ENCODE data around the gene C1orf210. TPM values are rescaled to one million over a fixed set of nuclear protein-coding genes. Genes with fewer than 3 reads are reported as not detected.

C1orf210 gene
- total RNA-seq, 1 donor from 2014 or later = 3.7 TPM

DNA sequence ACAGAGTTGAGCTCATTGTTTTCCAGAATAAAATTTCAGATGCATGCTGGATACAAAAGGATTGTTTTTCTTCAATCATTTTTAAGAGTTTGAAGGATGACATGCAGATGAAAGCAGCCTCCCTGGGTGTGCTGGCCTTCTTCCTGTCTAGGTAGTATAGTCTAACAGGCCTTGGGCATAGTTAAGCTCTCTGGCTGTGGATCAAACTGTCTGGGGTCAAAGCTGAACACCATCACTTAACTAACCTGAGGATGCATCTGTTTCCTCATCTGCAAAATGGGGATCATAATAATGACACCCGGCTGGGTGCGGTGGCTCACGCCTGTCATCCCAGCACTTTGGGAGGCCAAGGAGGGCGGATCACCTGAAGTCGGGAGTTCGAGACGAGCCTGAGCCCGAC lies 9.4 kb upstream of the C1orf210 start:
- TF ChIP-seq, protein P1, sequence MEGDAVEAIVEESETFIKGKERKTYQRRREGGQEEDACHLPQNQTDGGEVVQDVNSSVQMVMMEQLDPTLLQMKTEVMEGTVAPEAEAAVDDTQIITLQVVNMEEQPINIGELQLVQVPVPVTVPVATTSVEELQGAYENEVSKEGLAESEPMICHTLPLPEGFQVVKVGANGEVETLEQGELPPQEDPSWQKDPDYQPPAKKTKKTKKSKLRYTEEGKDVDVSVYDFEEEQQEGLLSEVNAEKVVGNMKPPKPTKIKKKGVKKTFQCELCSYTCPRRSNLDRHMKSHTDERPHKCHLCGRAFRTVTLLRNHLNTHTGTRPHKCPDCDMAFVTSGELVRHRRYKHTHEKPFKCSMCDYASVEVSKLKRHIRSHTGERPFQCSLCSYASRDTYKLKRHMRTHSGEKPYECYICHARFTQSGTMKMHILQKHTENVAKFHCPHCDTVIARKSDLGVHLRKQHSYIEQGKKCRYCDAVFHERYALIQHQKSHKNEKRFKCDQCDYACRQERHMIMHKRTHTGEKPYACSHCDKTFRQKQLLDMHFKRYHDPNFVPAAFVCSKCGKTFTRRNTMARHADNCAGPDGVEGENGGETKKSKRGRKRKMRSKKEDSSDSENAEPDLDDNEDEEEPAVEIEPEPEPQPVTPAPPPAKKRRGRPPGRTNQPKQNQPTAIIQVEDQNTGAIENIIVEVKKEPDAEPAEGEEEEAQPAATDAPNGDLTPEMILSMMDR (IDR thresholded peaks at IDR 0.05; ENCODE audit: unreplicated experiment) = no peak
- DNase-seq (ENCODE audit: low spot score in 2 of 2, unreplicated experiment in 2 of 2) = no peak
- Mint-ChIP-seq H3K27me3 (ENCODE audit: low read depth) (no peaks in the 10 kb centered on the region), H3K27ac (no peak overlapping the region), H3K36me3 (no peaks in the 10 kb centered on the region), H3K4me1 (peaks cover 13% of the 10 kb centered on the region), H3K4me3 (no peak overlapping the region), H3K9me3 (no peaks in the 10 kb centered on the region)

DNA sequence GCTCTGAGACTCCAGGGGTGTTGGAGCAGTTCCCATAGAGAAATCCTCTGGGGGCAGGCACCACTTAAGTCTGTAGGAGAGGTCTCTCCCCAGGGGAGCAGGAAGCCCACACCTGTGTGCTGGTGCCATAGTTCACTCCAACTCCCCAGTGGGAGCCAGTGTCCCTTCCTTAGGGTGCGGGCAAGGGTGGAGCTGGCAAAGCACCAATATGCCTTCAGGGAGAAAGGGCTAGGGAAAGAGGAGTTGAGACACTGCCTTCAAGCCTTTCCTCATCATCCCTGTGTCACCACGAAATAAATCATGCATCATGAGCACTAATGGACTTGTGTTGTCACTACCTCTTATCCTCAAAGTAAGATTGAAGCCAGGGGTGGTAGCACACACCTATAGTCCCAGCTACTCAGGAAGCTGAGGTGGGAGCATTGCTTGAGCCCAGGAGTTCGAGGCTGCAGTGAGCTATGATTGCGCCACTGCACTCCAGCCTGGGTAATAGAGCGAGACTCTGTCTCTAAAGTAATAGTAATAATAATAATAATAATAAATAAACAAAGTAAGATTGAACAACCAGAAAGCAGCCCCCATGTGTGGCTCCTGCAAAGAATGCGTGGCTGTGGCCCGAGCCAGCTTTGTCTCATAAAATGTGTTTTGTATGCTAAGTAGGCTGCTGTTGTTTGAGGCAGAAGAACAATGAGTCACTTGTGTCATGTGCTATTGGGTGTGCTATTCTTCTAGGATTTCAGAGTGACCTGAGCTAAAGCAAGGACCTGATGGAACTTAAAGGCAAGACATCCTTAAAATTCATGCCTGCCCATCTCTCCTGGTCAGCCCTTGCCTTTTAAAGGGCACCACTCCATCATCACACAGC lies 8.7 kb upstream of the C1orf210 start:
- H3K27ac Mint-ChIP-seq = no peak overlapping the region
- H3K9me3 Mint-ChIP-seq = no peaks in the 10 kb centered on the region
- peaks cover 13% of the 10 kb centered on the region for H3K4me1 Mint-ChIP-seq
- no peak for DNase-seq (ENCODE audit: low spot score in 2 of 2, unreplicated experiment in 2 of 2)
- H3K27me3 Mint-ChIP-seq (ENCODE audit: low read depth) = no peaks in the 10 kb centered on the region
- no peak overlapping the region for H3K4me3 Mint-ChIP-seq
- TF ChIP-seq, protein P1 (IDR thresholded peaks at IDR 0.05; ENCODE audit: unreplicated experiment) = no peak
- no peaks in the 10 kb centered on the region for H3K36me3 Mint-ChIP-seq

DNA sequence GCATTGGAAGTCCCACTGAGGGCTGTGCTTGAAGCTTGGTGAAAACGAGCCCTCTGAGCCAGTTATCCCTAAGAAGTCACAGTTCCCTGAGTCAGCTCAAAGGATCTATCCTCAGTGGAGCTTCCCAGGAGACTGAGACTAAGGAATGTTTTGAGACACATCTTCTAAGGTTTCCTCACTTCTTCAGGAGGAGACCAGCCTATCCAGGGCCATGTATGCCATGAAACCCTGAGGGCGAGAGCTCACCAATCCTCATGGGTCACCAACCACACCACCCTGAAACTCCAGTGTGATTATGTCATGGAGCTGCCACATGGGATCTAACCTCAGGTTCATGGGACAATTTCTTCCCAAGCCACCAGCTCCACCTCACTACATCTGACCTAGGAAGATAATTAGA lies 7.8 kb upstream of the C1orf210 start:
- Mint-ChIP-seq H3K27ac (no peak overlapping the region), H3K36me3 (no peaks in the 10 kb centered on the region), H3K4me3 (no peak overlapping the region), H3K27me3 (ENCODE audit: low read depth) (no peaks in the 10 kb centered on the region), H3K4me1 (peaks cover 13% of the 10 kb centered on the region), H3K9me3 (no peaks in the 10 kb centered on the region)
- DNase-seq (ENCODE audit: low spot score in 2 of 2, unreplicated experiment in 2 of 2) = no peak
- TF ChIP-seq, protein P1 (IDR thresholded peaks at IDR 0.05; ENCODE audit: unreplicated experiment) = no peak

DNA sequence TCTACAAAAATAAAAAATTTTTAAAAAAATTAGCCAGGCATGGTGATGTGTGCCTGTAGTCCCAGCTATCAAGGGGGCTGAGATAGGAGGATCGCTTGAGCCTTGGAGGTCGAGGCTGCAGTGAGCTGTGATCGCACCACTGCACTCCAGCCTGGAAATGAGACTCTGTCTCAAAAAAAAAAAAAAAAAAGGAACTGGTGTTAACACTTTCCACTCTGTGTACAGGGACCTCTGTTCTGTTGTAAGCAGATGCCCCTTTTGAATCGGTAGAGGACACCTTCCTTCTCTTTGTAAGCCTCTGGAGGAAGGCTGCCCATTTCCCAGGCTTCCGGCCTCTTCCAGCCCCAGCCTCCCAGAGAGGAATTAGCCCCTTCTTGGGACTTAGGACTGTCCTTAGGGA lies 7.3 kb upstream of the C1orf210 start:
- Mint-ChIP-seq H3K27ac (no peak overlapping the region), H3K4me3 (no peak overlapping the region), H3K36me3 (no peaks in the 10 kb centered on the region), H3K9me3 (no peaks in the 10 kb centered on the region), H3K27me3 (ENCODE audit: low read depth) (no peaks in the 10 kb centered on the region), H3K4me1 (peaks cover 13% of the 10 kb centered on the region)
- TF ChIP-seq, protein P1 (IDR thresholded peaks at IDR 0.05; ENCODE audit: unreplicated experiment) = no peak
- DNase-seq (ENCODE audit: low spot score in 2 of 2, unreplicated experiment in 2 of 2) = no peak

DNA sequence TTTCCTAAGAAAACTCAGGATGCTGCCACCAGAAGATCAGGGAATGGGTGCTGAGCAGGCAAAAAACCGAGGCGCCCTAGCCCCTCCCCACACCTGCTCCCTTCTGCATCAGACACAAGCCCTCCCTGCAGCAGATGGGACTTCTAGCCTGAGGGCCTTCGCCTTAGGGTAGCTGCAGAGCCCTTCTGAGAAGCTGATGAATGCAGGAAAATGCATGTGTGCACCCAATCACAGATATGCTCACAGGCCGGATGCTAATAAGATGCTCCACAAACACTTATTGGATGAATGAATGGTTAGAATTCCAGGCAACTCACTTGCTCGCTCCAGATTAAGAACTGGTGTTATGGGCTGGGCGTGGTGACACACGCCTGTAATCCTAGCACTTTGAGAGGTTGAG lies 6.8 kb upstream of the C1orf210 start:
- no peaks in the 10 kb centered on the region for H3K36me3 Mint-ChIP-seq

More for the DNA sequence above, 6.8 kb upstream of the C1orf210 start:
- TF ChIP-seq, protein P1 (IDR thresholded peaks at IDR 0.05; ENCODE audit: unreplicated experiment) = no peak
- Mint-ChIP-seq H3K9me3 (no peaks in the 10 kb centered on the region), H3K27ac (no peak overlapping the region), H3K4me1 (peaks cover 13% of the 10 kb centered on the region), H3K27me3 (ENCODE audit: low read depth) (peaks cover 2% of the 10 kb centered on the region), H3K4me3 (no peak overlapping the region)
- DNase-seq (ENCODE audit: low spot score in 2 of 2, unreplicated experiment in 2 of 2) = no peak
